Body of pancreas (tissue), 4 donors: ENCODE data around the gene CDK14. TPM values are rescaled to one million over a fixed set of nuclear protein-coding genes. Genes with fewer than 3 reads are reported as not detected.
A peak's percentile ranks its signal among the peaks of the same experiment; 100 is the strongest.

Experiments used
- ATAC-seq: fragments of 150-250 bp; one replicate; pipeline ENCODE4 v1.9.1; 2016
- DNase-seq, 4 donors: peaks; one replicate each; pipeline ENCODE4 v3.0.0-alpha.2; 2019
- H3K27ac ChIP-seq, 4 donors: fragments of 200-600 bp; sonication (generic); 1 replicate in 3 of 4; 2 replicates in 1 of 4; pipeline versions ENCODE4 v1.5.1 to v1.6.1; 2016 to 2019; ENCODE audit warnings: mild to moderate bottlenecking in 1 of 4, mixed read lengths in 1 of 4, moderate library complexity in 1 of 4
- H3K27me3 ChIP-seq, 2 donors: fragments of 200-600 bp; sonication (generic); one replicate each; pipeline ENCODE4 v1.6.0; 2016; ENCODE audit warnings: mild to moderate bottlenecking in 1 of 2
- H3K36me3 ChIP-seq, 2 donors: fragments of 200-600 bp; sonication (generic); replicated peaks in 1 of 2; 2 replicates each; pipeline ENCODE4 v1.5.1; 2016; ENCODE audit warnings: low read depth in 2 of 2; ENCODE audit not compliant: insufficient read depth in 1 of 2
- H3K4me1 ChIP-seq: fragments of 200-600 bp; sonication (generic); one replicate; pipeline ENCODE4 v1.6.0; 2016
- H3K4me3 ChIP-seq, 2 donors: fragments of 200-600 bp; sonication (generic); 1 replicate in 1 of 2; 2 replicates in 1 of 2; pipeline ENCODE4 v1.5.1; 2016 to 2019
- H3K9me3 ChIP-seq, 3 donors: fragments of 200-600 bp; sonication (generic); 1 replicate in 2 of 3; 2 replicates in 1 of 3; pipeline ENCODE4 v1.5.1; 2016
- CTCF ChIP-seq, 7 experiments: fragments of 450-650 bp in 4 of 7; fragments of 200-600 bp in 3 of 7; sonication (generic) in 3 of 7; IDR thresholded peaks; one replicate each; pipeline ENCODE4 v1.5.1; 2016 to 2019; ENCODE audit warnings: antibody characterized with exemption in 7 of 7
- POLR2A ChIP-seq, 3 donors: fragments of 450-650 bp; IDR thresholded peaks; one replicate each; pipeline ENCODE4 v1.6.1; 2016; ENCODE audit warnings: antibody characterized with exemption in 3 of 3, mild to moderate bottlenecking in 2 of 3
- WGBS, 2 donors: methylation state at CpG; one replicate each; pipeline ENCODE4 v1.1.5; 2017; 5-methylcytosine and 5-hydroxymethylcytosine counted together
- intact Hi-C: fragments of 100-400 bp; cut with DNase I; formaldehyde crosslinking; loops from one replicate; pipeline ENCODE4 v1.15.1; 2023
- total RNA-seq, 2 donors: library from RNA; depleted of rRNA; stranded (reverse); fragments of >200 nt; gene quantifications; one replicate each; pipeline ENCODE4 v1.1.0, GENCODE V29; 2016

The CDK14 gene
- total RNA-seq, 2 donors from 2014 or later = 21.8 to 35.6 TPM

GRCh38 chr7:91033574-91033973 lies 437.5 kb downstream of the CDK14 start:
- no peak for ATAC-seq
- H3K9me3 ChIP-seq = no peaks in the 10 kb centered on the region
- H3K4me3 ChIP-seq = no peak overlapping the region
- intact Hi-C loops = no loop called here
- H3K4me1 ChIP-seq = peaks cover 19% of the 10 kb centered on the region
- no peaks in the 10 kb centered on the region for H3K36me3 ChIP-seq
- TF ChIP-seq POLR2A (IDR thresholded peaks at IDR 0.05) (no peak), CTCF (IDR thresholded peaks at IDR 0.05) (no peak)
- no peak overlapping the region for H3K27ac ChIP-seq
- no peaks in the 10 kb centered on the region for H3K27me3 ChIP-seq
- peak in 1 of 4 donors; percentile 19 for DNase-seq
- WGBS, 2 donors = 13 to 17% methylated on average over 2 of the region's 2 CpGs

- intact Hi-C loops = loop anchor here (5.0 kb wide), 1 partner anchor 327 kb away; no protein-coding TSS in a partner anchor
- 10 to 26% methylated on average over 1 of the region's 1 CpG for WGBS, 2 donors
- Histone ChIP-seq H3K4me3 (no peak overlapping the region), H3K36me3 (no peaks in the 10 kb centered on the region), H3K4me1 (peaks cover 19% of the 10 kb centered on the region), H3K27me3 (no peaks in the 10 kb centered on the region), H3K9me3 (no peaks in the 10 kb centered on the region), H3K27ac (peak overlapping the region in 1 of 4 donors; percentile 1)
- DNase-seq = peak; percentile 83 to 85 (median 84)
- peak; percentile 47 to 89 (median 80) for TF ChIP-seq CTCF (IDR thresholded peaks at IDR 0.05)
- no peak for TF ChIP-seq POLR2A (IDR thresholded peaks at IDR 0.05)
- peak; percentile 94 for ATAC-seq
Measured at GRCh38 chr7:91034459-91035368, 438.6 kb downstream of the CDK14 start.

- 88 to 90% methylated on average over 4 of the region's 4 CpGs for WGBS, 2 donors
Measured at GRCh38 chr7:91039033-91039432, 442.9 kb downstream of the CDK14 start.

GRCh38 chr7:91041141-91041540 lies 445.0 kb downstream of the CDK14 start:
- no peak for ATAC-seq
- intact Hi-C loops = no loop called here

More at GRCh38 chr7:91039033-91039432, 442.9 kb downstream of the CDK14 start:
- TF ChIP-seq CTCF (IDR thresholded peaks at IDR 0.05) (no peak), POLR2A (IDR thresholded peaks at IDR 0.05) (no peak)
- intact Hi-C loops = loop anchor here (5.0 kb wide), 1 partner anchor 332 kb away; no protein-coding TSS in a partner anchor
- no peak for ATAC-seq
- H3K4me3 ChIP-seq = no peak overlapping the region
- no peak for DNase-seq
- H3K9me3 ChIP-seq = no peaks in the 10 kb centered on the region
- H3K4me1 ChIP-seq = peaks cover 18% of the 10 kb centered on the region
- H3K27ac ChIP-seq = no peak overlapping the region
- H3K36me3 ChIP-seq = no peaks in the 10 kb centered on the region
- no peaks in the 10 kb centered on the region for H3K27me3 ChIP-seq

More at GRCh38 chr7:91041141-91041540, 445.0 kb downstream of the CDK14 start:
- H3K36me3 ChIP-seq = no peaks in the 10 kb centered on the region
- no peaks in the 10 kb centered on the region for H3K9me3 ChIP-seq
- no peak overlapping the region for H3K4me3 ChIP-seq
- no peak for TF ChIP-seq CTCF (IDR thresholded peaks at IDR 0.05)
- no peak for TF ChIP-seq POLR2A (IDR thresholded peaks at IDR 0.05)
- WGBS, 2 donors = 56 to 59% methylated on average over 2 of the region's 2 CpGs
- H3K4me1 ChIP-seq = peaks cover 5% of the 10 kb centered on the region
- H3K27me3 ChIP-seq = no peaks in the 10 kb centered on the region
- no peak for DNase-seq
- no peak overlapping the region for H3K27ac ChIP-seq
